ENCODE measurements around the gene ATP6V1G1.
"Not testable (repeated sequence)": the region's sequence is repeated elsewhere in the genome, so short reads cannot be mapped to it uniquely, and the experiment has no call there.

ATP6V1G1 gene

DNA sequence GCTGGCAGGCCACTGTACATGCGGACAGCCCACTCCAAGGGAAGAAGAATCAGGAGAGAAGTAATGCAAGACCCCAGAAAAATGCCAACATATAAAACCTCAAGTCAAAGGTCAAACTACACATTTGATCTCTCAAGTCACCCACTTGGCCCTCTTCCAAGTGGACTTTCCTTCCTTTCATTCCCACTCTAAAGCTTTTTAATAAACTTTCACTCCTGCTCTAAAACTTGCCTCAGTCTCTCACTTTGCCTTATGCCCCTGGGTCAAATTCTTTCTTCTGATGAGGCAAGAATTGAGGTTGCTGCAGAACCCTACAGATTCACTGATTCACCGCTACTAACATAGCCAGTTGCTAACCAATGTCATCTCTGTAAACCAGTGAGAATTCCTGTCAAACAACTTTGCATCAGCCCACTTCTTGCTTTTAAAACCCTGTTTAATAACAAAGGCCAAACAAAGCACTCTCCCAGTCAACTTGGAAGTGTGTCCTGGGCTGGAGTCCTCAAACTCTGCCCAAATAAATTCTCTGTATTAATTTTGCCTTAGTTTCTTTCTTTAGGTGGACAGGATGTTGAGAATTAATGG is 6.9 kb upstream of the ATP6V1G1 start:
- DNase-seq = no peak

DNA sequence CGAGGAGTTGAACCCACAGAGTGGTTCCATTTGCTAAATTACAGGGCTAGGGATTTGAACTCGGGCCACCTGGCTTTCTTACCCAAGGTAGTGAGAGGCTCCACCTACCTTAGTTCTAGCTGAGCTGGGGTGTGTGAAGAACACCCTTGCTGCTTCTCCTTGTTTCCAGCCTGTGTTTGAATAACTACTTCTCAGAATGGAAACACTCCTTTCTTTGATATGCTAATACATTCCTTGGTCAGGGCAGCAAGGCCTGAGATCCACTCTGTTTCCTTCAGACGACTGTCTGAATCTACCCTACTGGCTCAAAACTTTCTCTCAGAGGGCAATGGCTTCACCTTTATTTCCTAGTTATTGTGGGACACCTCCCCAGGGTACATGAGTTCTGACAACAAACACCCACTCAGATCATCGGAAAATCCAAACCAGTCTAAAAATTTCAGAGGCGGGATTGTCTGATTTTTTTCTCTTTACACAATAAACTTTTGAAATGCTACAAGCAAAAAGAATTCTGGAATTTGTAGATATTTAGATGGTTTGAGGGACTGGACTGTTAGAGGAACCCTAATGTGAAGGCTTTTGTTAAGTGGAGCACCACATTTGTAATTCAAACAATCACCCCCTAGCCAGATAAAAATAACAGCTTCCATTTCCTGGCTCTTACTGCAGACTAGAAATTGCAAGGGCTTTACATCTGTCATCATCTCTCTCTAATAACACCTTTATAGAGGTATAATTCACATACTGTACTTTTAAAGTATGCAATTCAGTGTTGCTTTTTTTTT is 4.0 kb upstream of the ATP6V1G1 start:
- DNase-seq = no peak

DNA sequence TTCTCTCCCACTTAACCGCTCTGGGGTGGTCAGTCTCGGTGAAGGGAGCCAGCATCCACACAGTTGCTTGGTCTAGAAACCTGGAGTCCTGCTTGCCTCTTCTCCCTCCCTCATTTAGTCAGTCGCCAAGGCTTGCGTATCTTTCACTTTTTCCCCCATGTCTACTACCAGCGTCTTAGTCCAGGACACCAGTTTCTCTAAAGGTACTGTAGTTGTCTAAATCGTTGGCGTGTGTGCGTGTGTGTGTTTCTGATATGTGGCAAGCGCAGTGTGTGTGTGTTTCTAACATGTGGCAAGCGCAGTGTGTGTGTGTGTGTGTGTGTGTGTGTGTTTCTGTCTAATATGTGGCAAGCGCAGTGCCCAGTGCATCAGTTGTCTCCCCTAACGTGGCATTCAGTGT is 641 bp downstream of the ATP6V1G1 start:
- DNase-seq = no peak

DNA sequence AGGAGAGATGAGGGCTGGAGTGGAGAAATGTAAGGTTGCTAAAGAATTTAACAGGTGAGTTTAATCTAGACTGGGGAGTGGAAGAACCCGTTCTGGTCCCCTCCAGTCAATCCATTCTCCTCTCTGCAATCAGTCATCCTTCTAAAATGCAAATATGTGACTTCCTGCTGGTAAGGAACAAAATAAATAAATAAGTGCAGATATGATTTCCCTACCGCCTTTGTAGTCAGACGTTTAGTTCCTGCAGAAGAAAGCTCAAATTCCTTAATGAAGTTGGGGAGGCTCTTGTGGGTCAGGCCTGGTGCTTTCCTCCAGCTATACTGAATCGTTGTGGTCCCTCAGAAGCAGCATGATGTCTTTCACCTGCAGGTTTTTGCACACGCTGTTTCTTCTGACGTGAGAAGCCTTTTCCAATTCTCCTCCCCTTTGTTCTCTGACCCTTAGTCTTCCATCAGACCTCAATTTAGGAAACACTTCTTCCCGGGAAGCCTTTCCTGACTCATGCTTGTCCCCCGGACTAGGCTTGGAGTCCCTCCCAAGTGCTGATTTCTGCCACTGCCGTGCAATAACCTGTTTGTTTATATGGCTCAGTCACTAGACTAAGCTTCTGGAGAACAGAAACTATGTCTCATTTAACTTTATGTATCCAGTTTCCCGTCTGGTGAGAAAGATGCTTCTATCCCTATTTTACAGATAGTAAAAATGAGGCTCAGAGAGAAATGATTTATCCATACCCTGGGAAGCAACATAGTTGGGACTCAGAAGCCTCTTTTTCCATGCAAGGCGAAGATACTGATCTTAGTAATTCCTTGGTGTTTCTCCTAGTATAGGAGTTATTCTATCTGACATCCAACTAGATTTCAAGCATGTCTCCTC is 1.3 kb downstream of the ATP6V1G1 start:
- DNase-seq = no peak

DNA sequence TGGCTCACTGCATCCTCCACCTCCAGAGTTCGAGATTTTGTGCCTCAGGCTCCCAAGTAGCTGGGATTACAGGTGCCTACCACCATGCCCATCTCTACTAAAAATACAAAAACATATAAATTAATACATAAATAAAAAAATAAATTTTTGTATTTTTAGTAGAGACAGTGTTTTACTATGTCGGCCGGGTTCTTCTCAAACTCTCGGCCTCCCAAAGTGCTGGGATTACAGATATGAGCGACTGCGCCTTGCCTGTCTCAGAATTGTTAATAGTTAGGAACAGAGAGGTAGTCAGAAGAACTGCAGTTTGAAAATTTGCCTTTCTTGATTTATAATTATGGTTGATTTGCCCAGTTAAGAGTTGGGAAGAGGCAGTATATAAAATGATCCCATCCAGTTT is 2.8 kb downstream of the ATP6V1G1 start:
- DNase-seq = no peak

DNA sequence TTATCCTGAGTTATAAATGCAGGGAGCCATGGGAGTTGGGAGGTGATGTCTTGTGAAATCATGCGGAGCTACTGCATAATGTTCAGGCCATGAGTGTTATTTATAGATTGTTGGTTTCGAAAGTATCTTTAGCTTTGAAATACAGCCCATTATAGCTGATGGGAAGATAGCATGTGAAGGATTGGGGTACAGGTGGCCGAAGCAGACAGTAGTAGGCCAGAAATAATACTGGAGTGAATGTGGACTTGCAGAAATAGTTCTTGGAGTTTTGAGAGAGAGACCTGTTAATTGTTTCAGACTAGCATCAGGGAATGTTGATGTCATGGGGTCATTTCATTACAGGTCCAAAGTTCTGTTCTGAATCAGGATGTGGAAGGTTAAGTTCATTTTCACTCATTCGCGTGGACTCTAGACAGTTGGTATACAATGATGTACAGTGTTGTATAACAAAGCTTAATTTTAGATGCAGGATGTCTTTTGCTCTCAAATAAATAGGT is 3.8 kb downstream of the ATP6V1G1 start:
- no peak for DNase-seq

DNA sequence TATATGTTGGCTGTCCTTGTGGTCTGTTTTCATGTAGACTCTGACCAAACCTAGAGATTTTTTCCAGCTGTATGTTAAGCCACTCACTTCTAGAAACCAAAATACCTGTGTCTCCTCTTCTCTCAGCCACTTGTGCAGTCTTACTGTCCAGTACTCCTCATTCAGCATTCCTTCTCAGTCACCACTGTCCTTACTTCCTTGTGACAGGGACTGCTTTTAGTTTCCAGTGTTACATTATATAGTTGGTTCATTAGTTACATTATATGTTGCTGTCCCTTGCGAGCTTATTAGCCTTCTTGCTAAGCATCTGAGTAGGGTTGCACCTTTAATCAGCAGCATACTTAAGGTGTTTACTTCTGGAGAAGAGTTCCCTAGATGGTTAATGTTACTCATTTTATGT is 4.3 kb downstream of the ATP6V1G1 start:
- no peak for DNase-seq

DNA sequence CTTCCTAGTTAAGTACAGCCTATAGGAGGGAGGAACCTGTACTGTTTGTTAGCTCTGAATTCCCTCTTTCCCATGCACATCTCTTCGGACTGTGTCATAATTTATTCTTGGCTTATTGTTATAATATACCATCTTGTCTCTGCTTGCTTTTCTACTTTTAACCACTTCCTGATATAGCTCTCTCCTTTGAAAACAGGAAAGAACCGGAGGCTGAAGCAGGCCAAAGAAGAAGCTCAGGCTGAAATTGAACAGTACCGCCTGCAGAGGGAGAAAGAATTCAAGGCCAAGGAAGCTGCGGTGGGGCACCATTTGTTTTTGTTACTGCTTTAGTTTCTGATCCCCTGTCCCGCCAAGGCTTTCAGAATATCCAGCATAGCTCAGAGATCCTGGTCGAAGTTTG is 4.8 kb downstream of the ATP6V1G1 start:
- DNase-seq = no peak

DNA sequence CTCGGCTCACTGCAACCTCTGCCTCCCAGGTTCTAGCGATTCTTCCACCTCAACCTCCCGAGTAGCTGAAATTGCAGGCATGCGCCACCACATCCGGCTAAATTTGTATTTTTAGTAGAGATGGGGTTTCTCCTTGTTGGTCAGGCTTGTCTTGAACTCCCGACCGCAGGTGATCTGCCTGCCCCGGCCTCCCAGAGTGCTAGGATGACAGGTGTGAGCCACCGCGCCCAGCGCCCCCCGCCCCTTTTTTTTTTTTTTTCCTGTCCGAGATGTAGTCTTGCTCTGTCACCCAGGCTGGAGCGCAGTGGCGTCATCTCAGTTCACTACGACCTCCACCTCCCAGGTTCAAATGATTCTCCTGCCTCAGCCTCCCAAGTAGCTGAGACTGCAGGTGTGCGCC is 6.6 kb downstream of the ATP6V1G1 start:
- no peak for DNase-seq

DNA sequence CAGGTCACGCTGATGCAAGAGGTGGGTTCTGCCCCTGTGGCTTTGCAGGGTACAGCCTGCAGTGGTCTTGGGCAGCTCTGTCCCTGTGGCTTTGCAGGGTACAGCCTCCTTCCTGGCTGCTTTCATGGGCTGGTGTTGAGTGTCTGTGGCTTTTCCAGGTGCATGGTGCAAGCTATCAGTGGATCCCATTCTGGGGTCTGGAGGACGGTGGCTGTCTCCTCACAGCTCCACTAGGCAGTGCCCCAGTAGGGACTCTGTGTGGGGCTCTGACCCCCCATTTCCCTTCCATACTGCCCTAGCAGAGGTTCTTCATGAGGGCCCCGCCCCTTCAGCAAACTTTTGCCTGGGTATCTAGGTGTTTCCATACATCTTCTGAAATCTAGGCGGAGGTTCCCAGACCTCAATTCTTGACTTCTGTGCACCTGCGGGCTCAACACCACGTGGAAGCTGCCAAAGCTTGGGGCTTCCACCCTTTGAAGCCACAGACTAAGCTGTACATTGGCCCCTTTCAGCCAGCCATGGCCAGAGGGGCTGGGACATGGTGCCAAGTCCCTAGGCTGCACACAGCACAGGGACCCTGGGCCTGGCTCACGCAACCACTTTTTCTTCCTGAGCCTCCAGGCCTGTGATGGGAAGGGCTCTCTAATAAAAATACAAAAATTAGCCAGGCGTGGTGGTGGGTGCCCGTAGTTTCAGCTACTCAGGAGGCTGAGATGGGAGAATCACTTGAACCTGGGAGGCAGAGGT is 13.1 kb downstream of the ATP6V1G1 start:
- not testable (repeated sequence) for DNase-seq

DNA sequence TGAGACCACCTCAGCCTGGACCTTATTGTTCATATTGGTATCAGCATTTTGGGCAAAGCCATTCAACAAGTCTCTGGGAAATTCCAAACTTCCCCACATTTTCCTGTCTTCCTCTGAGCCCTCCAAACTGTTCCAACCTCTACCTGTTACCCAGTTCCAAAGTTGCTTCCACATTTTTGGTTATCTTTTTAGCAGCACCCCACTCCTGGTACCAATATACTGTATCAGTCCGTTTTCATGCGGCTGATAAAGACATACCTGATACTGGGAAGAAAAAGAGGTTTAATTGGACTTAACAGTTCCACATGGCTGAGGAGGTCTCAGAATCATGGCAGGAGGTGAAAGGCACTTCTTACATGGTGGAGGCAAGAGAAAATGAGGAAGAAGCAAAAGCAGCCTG is 14.2 kb downstream of the ATP6V1G1 start:
- not testable (repeated sequence) for DNase-seq

DNA sequence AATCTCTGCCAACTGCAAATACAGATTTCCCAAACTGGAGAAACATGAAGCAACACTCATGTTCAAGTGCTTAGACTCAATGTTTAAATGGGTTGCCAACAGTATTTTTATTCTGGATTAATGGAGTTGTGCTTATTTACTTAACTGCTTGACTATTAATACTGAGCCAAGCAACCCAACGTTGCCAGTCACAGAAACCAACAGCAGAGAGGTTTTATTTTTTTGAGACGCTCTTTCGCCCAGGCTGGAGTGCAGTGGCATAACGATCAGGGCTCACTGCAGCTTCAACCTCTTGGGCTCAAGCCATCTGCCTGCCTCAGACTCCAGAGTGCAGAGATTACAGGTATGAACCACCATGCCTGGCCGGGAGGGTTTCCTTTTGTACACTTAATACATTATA is 15.1 kb downstream of the ATP6V1G1 start:
- DNase-seq = no peak

DNA sequence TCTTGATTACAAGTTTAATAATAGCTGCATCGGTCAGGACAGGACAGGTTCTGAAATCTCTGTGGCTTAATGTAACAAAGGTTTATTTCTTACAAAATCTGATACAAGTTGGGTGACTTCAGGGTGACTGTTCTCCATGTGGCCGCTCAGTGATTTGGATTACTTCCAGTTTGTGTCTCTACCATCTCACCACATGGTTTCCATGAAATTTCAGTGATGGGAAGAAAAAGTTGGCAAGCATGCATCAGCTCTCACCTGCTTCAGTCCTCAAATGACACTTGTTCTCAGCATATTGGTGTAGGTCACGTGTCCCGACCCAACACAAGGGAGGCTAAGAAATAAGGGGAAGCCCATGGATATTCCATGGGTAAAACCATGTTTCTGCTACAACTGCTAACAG is 15.7 kb downstream of the ATP6V1G1 start:
- DNase-seq = no peak

DNA sequence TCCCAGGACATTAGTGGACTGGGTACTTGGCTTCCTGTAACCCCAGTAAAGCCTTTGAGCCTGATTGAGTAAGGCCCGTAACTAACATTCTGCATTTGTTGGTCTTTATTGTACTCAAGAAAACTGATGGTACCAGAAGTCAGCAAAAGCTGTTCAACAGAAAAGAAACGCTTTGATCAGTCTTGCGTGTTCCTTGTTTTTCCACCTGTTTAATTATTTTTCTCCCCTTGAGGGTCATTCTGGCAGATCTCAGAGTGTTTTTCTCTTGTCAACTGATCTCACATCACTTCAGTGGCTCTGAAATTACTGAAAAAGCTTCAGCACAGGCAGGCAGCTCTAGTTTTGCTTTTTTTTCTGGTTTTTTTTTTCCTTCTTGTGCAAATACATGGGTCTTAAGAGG is 17.4 kb downstream of the ATP6V1G1 start:
- DNase-seq = no peak

DNA sequence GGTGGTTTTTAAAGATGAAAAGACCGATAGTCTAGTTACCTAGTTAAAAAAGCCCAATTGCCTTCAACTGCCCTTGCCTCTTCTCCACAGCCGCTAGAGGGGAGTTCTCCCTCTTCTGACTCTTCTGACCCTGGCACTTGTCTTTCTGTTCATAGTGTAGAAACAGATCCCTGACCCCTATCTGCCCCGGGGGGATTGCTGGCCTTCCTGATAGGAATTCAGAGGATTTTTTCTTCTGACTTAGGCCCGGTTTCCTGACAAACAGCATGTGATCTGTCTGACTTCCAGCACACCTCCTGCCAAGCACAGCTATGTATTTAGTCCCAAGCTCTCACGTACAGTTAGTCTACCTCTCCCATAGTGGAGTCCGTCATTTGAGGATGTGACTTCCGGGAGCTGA is 18.5 kb downstream of the ATP6V1G1 start:
- peak; percentile 97 for DNase-seq

DNA sequence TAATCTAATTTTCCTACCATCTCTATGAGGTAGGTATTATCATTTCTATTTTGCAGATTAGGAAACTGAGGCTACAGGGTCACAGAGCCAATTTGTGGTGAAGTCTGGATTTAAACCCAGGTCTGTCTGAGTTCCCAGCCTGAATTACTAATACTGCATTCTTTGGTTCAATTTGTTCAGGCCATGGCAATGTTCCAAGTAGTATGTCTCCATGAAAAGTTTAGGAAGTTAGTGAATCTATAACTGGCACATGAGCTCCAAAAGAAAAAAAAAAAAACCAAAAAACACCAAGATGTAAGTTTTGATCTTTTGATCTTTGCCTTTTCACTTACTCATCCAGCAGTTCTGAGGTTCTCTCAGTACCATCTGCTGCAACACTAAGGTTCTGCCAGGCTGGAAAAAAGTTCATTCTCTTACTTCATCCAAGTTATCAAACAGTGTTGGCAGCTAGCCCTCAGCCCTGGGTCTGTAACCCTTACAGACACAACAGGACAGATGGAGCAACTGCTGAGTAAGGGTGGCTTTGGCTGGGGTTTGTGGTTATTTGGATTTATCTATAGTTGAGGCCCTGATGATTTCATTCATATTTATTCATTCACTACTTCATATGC is 19.1 kb downstream of the ATP6V1G1 start:
- no peak for DNase-seq

DNA sequence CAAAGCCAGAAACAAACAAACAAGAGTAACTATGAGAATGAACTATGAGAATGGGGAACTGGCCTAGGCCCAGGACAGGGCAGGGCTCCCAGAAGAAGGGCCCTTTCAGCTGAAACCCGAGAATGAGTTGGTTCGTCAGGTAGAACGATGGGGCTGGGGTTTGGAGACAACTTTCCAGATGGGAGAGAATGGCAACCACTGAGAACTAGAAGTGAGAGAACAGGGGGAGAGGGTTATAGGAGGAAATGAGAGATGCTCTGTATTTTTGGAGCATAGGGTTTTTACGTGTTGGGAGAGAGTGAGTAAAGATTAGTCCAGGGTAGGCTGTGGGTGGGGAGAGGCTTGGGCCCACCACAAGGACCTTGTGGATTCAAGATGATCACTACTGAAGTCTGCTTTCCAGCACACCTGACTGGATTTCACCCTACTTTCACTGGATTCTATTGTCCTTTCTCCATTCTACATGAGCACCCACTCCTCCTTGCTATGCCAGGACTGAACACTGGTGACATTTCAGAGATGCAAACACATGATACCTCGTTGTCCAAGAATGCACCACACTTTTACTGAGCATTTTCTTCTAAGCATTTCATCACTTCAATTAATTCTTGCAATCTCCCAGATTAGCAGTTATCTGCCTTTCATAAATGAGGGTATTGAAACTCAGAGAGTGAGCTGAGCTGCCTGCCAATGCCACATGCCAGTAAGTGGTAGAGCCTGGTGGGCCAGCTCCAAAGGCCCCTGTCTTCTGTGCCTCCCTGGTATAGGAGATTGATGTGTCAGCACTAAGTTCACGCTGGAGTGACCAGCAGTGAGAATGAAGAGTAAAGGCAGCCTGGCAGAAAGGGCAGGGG is 20.3 kb downstream of the ATP6V1G1 start:
- DNase-seq = no peak

DNA sequence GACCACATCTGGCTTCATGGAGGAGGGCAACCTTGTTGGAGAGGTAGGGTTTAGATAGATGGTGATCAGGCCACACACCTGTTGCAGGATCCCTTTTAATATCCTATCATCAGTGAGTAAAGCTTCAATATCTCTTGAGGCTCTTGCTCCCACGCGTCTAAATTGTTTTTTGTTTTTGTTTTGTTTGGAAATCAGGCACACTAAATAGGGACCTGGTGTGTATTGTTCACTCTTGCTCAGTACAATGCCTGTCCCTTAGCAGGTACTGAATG is 20.9 kb downstream of the ATP6V1G1 start:
- no peak for DNase-seq

DNA sequence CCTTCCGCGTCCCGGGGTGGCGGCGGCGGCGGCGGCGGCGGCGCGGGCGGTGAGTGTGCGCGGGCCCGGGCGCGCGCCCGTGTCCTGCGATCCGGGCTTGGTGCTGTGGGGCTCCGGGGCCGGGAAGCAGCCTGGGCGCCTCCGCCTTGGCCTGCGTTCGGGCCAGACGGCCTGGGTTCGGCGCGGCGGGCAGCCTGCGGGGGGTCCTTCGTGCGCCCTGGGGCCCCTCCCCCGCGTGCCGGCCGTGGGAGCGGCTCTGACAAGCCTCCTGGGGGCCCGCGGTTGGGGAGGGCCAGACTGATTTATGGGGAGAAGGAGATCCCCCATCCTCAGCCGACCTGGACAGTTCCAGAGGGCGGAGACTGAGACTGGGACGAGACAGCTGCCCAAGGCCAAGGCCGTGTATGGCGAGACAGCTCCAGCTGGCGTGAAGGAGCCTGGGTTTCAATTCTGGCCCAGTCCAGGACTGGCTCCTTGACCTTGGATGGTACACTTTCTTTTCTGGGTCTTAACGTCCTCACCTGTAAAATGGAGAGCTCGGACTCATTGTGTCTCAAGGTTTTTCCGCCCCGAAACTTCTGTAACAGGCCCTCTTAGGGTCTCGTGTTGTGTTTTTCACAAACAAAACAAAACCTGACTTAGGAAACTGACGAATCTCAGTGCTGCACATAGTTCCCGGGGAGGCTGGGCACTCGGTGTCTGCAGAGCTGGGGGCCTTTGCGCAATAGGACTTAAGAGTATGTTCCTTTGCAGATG is 24.1 kb downstream of the ATP6V1G1 start:
- DNase-seq = peak; percentile 77

DNA sequence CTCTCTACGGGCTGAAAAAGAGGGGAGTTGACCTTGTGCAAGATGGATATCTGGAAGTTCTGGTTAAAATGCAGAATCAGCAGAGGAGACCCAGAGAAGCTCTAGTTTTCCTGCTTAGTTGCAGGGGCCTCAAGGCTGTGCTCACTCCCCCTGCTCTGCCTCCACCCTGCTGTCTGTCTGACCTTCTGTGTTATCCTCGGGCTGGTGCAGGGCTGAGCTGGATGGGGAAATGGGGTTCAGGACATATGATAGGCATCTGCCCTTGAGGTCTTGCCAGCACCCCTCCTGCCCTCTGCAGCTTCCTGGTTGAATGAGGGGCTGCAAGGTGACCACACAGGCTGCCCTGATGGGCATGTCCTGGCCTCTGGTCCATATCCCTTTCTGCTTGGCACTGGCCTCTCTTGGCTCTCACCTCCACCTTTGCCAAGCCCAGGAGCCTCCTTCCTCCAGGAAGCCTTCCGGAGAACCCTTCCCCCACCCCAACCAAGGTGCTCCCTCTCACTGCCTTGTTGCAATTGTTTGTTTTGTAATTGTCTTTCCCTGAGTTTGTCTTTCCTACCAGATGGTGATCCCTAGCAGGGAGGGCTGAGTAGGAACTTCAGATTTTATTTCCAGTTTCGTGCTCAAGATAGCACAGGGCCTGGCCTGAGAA is 24.8 kb downstream of the ATP6V1G1 start:
- no peak for DNase-seq
